Mucosa of descending colon (tissue), 3 donors: ENCODE data around the gene LZTS2. TPM values are rescaled to one million over a fixed set of nuclear protein-coding genes. Genes with fewer than 3 reads are reported as not detected.

Experiments used
- ATAC-seq: fragments of 200-7000 bp; cut with Tn5 transposase; one replicate; pipeline ENCODE4 v1.9.1; 2020; ENCODE audit warnings: mild to moderate bottlenecking, moderate library complexity
- DNase-seq, 3 donors: peaks; one replicate each; pipeline ENCODE4 v3.0.0-alpha.2; 2020
- H3K36me3 ChIP-seq: fragments of 200-600 bp; one replicate; pipeline ENCODE4 v1.8.0; 2021; ENCODE audit warnings: low read depth, mild to moderate bottlenecking
- H3K4me1 ChIP-seq: fragments of 200-600 bp; one replicate; pipeline ENCODE4 v1.8.0; 2021; ENCODE audit warnings: low read depth, mild to moderate bottlenecking
- H3K4me3 ChIP-seq: fragments of 200-600 bp; one replicate; pipeline ENCODE4 v1.8.0; 2021; ENCODE audit warnings: mild to moderate bottlenecking
- H3K9me3 ChIP-seq: fragments of 200-600 bp; one replicate; pipeline ENCODE4 v1.8.0; 2021; ENCODE audit warnings: mild to moderate bottlenecking
- CTCF ChIP-seq: fragments of 200-600 bp; IDR thresholded peaks from one replicate; pipeline ENCODE4 v1.8.0; 2022; ENCODE audit warnings: antibody characterized with exemption, mild to moderate bottlenecking
- intact Hi-C, 2 donors: fragments of 100-400 bp; cut with DNase I in 1 of 2; cut with micrococcal nuclease in 1 of 2; formaldehyde crosslinking; loops; one replicate each; pipeline versions ENCODE4 v1.11.0 to v1.11.1; 2022; cut with DNase I, micrococcal nuclease
- total RNA-seq, 3 donors: library from RNA; stranded (reverse); fragmentation: NEBNext Ultra II Directional in 2 of 3; extraction: Animal tissue kit (Norgen Biotek cat#: 25700) in 2 of 3; gene quantifications; one replicate each; pipeline versions ENCODE4 v1.2.1 to v1.2.4, GENCODE V29; 2021 to 2023
- donor health status: DM: no; HTN: no; CAD: no; lungs with moderate emphysema.
- donor health status: DM: no; HTN: no; CAD: no.
- donor health status: DM: no; HTN: yes; CAD: no.

Gene LZTS2
- total RNA-seq, 3 donors from 2014 or later, result 26.0 to 82.1 (median 31.5) TPM

DNA sequence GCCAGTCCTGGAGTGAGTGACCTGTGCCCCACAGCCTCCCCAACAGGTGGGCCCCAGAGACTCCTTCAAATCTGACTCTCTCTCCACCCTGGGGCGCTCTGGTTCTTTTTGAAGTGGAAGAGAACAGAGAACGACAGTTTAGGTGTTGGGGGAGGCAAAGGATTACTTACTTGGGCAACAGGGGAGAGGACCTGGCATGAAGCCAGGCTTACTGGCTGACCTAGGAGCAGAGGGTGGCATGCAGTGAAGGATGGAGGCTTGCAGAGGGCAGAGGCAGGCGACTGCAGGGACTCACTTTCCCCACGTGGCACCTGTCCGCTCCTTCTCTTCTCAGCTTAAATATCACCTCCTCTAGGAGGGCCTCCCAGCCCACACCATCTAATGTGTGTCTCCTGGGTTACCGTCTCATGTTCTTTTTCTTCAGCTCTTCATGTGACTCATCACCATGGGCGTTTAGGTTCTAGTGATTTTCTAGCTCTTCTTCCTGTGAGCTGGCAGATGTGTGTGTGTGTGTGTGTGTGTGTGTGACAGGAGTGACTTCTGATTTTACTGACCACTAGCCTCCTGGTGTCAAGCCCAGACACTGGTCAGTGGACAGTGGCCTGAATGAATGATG is 15.5 kb downstream of the LZTS2 start:
- Histone ChIP-seq H3K36me3 (no peaks in the 10 kb centered on the region), H3K9me3 (no peaks in the 10 kb centered on the region), H3K4me3 (no peak overlapping the region), H3K4me1 (peaks cover 14% of the 10 kb centered on the region)
- DNase-seq (no peak), ATAC-seq (no peak)
- intact Hi-C loops, result no loop called here
- no peak for TF ChIP-seq CTCF

DNA sequence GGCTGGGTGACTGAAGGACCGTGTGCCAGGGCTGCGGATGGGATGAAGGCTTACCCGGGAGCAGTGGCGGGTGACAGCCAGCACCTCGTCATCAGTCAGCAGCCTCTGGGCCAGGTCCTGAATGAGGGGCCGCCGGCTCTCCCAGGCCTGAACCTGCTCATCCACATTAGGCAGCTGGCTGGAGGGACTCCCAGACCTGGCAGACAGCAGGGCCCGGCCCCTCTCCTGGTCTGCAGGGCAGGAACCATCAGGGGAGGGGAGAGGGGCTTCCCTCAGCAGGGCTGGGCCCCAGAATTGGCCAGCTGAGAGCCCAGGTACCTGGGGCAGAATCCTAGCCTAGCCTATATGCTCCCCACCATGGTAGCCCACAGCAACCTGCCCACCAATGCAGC is 16.0 kb downstream of the LZTS2 start:
- no peak for TF ChIP-seq CTCF
- peaks cover 14% of the 10 kb centered on the region for H3K4me1 ChIP-seq
- no peaks in the 10 kb centered on the region for H3K9me3 ChIP-seq
- H3K4me3 ChIP-seq, result no peak overlapping the region
- intact Hi-C loops, result no loop called here
- DNase-seq (no peak), ATAC-seq (no peak)
- H3K36me3 ChIP-seq, result no peaks in the 10 kb centered on the region

GRCh38 chr10:101016814-101017213 is 17.2 kb downstream of the LZTS2 start:
- H3K9me3 ChIP-seq, result no peaks in the 10 kb centered on the region
- no peak for TF ChIP-seq CTCF
- no peaks in the 10 kb centered on the region for H3K36me3 ChIP-seq
- DNase-seq (no peak), ATAC-seq (no peak)
- H3K4me3 ChIP-seq, result no peak overlapping the region
- H3K4me1 ChIP-seq, result peaks cover 14% of the 10 kb centered on the region
- intact Hi-C loops, result no loop called here

DNA sequence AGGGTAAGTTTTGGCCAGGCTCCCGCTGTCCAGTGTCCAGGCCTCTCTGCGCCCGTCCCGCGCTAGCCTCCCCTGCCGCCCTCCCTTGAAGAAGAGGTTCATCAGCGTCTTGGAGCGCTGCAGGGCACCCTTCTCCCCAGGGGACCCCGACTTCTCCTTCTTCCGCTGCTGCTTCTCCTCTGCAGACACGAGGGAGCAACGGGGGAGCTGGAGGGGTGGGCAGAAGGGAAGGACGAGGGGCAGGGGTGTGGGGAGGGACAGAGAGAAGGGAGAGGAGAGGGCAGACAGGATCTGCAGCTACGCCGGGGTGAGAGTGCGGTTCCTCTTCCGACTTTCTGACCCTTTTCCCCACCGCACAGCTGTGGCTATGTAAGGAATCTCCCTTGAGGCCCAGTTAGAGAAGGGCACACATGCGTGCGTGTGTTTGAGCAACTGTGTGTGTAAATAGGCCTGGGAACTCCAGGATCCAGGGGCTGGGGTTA is 18.6 kb downstream of the LZTS2 start:
- Histone ChIP-seq H3K4me1 (peaks cover 10% of the 10 kb centered on the region), H3K4me3 (no peak overlapping the region), H3K9me3 (no peaks in the 10 kb centered on the region), H3K36me3 (no peaks in the 10 kb centered on the region)
- intact Hi-C loops, result no loop called here
- DNase-seq (no peak), ATAC-seq (no peak)
- no peak for TF ChIP-seq CTCF

DNA sequence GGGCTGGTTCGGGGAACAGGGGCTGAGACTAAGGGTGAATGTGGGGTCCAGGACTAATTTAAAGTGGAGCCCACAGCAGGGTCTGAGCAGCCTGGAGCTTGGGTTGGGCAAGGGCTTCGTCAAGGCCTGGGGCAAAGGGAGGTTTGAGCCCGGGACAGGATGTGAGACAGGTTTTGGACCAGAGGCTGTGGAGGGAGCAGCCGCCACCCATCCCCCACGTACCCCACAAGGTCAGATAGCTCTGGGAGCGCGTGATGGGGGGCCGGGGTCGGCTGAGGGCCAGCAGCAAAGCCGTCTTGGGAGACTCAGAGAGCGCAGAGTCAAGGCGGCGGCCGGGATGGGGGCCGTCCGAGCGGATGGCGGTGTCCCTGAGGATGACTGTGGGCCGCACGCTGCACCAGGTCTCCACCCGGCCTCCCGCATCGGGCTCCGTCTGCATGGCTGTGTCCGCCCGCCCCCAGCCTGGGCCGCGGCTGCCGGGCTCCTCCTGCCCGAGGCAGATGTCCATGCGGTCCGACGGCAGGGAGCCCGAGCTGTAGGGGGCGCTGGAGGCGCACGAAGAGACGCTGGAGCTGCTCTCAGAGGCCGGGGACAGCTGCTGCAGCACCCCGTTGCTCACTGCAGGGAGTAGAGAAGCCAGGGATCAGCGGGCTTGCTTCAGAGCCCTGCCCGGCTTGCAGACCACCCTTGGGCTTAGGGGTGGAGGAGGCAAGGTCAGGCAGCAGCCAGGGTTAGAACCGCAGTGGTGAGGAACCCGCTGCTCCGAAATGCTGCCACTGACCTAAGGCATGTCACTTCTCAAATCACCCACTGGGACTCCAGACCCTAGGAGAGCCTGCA is 19.2 kb downstream of the LZTS2 start:
- Histone ChIP-seq H3K9me3 (no peaks in the 10 kb centered on the region), H3K4me3 (no peak overlapping the region), H3K4me1 (peaks cover 6% of the 10 kb centered on the region), H3K36me3 (no peaks in the 10 kb centered on the region)
- ATAC-seq, result peak; percentile 73
- intact Hi-C loops, result no loop called here
- peak in 2 of 3 donors; percentile 89 to 92 for DNase-seq
- TF ChIP-seq CTCF, result peak; percentile 43
